GM21423 (cell line): Measurements from ENCODE around the gene TMPRSS2.

ENCODE experiments used
- ATAC-seq: cut with Tn5 transposase; IDR thresholded peaks from one replicate; pipeline ENCODE4 v1.9.1; 2021; ENCODE audit warnings: mild to moderate bottlenecking, moderate library complexity; ENCODE audit not compliant: unreplicated experiment

Gene TMPRSS2

DNA sequence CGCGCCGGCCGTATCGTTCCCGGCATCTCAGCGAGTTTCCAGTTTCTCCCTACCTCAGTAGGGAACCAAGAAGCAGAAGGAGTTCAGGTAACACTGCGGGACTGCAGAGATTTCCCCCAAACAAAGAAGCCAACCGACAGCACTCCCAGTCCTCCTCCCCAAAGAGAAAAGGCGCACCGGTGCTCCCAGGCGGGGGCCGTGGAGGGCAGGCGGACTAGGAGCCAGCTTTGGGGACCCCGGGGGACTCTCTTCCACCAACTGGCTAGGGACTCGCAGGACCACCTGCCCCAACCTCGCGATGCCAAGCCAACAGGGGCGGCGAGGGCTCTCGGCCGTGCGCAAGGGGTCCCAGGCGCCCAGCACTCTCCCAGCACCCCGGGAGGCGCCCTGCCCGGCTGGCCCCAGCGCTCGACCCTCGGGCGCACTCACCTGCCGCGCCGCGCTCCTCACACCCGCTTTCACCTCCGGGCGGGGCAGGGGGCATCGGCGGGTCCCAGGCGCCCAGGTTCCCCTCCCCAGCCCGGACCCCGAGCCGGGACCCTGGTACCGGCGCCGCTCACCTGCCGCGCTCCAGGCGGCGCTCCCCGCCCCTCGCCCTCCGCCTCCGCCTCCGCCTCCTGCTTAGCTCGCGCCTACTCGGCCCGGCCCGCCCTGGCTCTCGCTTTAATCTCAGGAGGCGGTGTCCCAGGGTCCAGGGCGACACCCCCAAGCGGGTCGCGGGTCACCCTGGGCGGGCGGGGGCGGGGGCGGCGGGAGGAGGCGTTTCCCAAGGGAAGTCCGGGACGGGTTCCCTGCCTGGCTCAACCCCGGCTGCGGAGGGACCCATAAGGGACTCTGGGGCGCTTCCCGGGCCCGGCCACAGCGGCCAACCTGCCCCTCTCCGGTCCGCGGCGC, at the start of gene TMPRSS2:
TSS of gene TMPRSS2 (minus strand) at position 638 of the 894 bp plus-strand sequence. CDS start 10,025 bp downstream, outside the sequence.
- no peak for ATAC-seq

- no peak for ATAC-seq
Observed at GRCh38 chr21:41555057-41555456, 47.1 kb upstream of the TMPRSS2 start.

DNA sequence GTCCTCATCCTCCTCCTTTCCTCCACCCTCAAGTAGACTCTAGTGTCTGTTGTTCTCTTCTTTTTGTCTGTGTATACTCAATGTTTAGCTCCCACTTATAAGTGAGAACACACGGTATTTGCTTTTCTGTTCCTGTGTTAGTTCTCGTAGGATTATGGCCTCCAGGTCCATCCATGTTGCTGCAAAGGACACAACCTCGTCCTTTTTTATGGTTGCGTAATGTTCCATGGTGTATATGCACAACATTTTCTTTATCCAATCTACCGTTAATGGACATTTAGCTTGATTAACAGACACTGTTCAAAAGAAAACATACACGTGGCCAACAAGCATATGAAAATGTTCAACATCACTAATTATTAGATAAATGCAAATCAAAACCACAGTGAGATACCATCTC, 44.3 kb upstream of the TMPRSS2 start:
- ATAC-seq = no peak

GRCh38 chr21:41548781-41549180, 40.8 kb upstream of the TMPRSS2 start:
- no peak for ATAC-seq

GRCh38 chr21:41547111-41547510, 39.2 kb upstream of the TMPRSS2 start:
- no peak for ATAC-seq

- ATAC-seq = no peak
Observed at GRCh38 chr21:41545500-41546359, 37.8 kb upstream of the TMPRSS2 start.

GRCh38 chr21:41542727-41543126, 34.8 kb upstream of the TMPRSS2 start:
- ATAC-seq = no peak

GRCh38 chr21:41537356-41537755, 29.4 kb upstream of the TMPRSS2 start:
- no peak for ATAC-seq

- no peak for ATAC-seq
Observed at GRCh38 chr21:41536827-41537103, 28.8 kb upstream of the TMPRSS2 start.

DNA sequence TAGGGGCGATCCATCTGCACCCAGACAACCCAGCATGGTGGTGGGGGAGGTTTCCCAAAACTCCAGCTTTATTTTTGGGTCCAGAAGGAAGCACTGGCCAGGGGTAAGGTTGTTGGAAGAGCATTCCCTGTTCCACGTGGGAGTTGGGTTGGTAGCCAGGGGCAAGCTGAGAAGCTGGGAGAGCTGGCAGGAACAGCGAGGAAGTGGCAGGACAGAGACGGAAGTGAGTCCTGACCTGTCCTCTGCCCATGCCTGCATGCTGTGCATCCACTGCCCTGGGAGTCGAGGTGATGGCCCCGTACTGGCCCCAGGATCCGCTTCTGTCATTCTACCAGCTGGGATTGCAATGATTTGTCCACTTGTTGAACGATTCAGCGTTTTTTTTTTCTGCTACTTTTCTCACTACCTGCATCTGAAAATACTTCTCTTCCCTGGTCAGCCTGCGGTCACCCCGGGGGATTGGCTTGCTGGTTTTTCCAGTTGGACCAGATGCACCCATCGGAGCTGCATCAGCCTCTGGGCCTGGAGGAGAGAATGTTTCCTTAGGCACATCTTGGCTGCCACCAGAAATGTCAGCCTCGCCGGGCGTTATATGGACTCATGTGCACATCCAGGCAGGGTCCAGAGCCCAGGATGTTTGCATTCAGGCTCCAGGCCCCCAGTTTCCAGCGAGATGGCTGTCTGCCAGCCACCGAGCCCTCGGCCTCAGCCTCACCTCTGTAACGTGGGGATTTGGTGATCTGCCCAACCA, 28.3 kb upstream of the TMPRSS2 start:
- ATAC-seq = no peak

- no peak for ATAC-seq
Observed at GRCh38 chr21:41530366-41530765, 22.4 kb upstream of the TMPRSS2 start.

DNA sequence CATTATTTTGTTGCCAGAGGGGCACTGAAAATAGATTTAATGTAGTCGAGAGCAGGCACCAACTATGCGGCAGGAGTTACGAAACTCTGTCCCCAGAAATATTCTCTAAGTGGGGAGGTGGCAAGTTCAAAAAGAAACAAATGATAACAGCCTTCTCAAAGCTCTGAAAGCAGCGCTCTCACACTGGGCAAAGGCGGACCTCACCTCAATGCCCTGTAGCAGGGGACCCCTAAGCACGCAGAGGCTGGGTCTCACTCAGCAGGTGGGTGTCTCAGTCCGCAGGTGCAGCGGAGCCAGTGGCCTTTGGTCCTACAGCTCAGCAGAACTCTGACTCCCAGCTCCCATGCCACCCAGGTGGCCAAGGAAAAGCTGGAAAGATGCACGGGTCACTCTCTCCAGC, 21.8 kb upstream of the TMPRSS2 start:
- no peak for ATAC-seq

DNA sequence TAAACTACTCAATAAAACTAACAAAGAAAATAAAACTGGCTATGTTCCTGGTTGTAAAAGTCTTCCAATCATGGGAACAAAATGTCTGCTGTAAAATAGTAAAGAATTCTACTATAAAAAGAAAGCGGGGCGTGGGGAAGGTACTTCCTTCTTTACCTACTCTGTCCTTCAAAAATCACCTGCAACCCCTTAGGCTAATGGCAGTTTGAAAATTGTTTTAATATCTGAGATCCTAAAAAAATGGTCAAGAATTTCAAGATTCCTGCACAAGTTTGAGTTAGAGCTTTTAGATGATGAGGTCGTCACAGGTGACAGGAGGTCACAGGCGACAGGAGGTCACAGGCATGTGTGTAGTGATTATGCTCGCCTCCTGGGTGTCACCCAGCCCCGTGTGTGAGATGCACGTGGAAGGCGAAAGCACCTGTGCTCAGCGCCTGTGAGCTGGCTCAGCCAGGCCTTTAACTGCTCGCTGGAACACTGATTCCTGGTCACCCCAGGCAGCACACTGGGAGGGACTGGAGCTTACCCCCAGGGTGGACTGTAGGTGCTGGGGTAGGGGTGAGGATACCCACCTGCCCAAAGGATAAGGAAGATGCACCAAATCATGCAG, 18.6 kb upstream of the TMPRSS2 start:
- no peak for ATAC-seq

- no peak for ATAC-seq
Observed at GRCh38 chr21:41523175-41523574, 15.2 kb upstream of the TMPRSS2 start.

DNA sequence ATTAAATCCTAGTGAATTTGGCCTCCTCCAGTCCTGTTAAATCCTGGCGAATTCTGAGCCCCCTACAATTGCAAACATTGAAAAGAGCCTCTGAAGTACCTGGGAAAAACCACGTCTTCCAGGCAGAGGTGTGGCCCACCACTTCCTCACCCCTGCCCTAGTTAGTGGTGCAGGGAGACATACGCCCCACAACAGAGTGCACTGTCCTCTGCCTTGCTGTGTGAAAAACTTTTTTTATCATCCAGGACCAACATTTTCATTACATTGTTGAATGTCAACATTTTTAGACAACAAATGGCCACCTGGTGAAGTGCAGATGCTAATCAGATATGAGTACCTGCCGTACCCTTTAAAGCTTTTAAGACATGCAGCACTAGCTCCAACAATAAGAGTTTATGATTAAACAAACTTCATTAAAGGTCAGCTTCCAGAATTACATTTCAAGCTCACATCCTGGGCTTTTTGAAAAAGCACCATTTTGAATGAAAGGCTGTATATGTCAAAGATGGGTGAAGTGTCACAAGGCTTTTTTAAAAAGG, 13.6 kb upstream of the TMPRSS2 start:
- ATAC-seq = no peak

GRCh38 chr21:41520560-41521442, 12.8 kb upstream of the TMPRSS2 start:
- no peak for ATAC-seq

- ATAC-seq = no peak
Observed at GRCh38 chr21:41519806-41520559, 12.0 kb upstream of the TMPRSS2 start.

GRCh38 chr21:41518757-41519156, 10.8 kb upstream of the TMPRSS2 start:
- ATAC-seq = no peak

DNA sequence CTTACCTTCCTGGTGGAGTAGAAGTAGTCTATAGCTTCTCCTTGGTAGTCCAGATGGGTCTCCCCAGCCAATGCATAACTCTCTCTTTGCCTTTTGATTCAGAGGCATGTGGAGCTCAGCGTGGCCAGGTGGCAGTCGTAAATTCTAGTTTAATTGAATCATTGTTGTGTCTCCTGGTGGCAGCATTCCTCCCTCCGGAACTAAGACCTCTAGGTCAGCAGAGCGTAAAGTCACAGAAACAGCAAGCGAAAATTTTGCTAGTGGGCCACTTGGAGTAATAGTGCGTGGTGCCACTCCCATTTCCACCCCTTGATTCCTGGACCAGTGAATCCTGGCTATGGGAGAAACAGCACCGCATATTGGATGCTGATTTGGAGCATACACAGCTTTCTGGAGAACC, 3.9 kb upstream of the TMPRSS2 start:
- no peak for ATAC-seq
